D721Med (cell line): ENCODE data around the gene SLITRK2.

Experiments used
- DNase-seq: peaks from one replicate; pipeline ENCODE4 v3.0.0; 2011; ENCODE audit warnings: low spot score; ENCODE audit not compliant: insufficient read length
- FAIRE-seq: peaks from 2 replicates; lab custom pipeline; 2011; peaks lifted over from hg19 to GRCh38; lab: Jason Lieb, UNC
- TF ChIP-seq, protein P1 (sequence below): IDR thresholded peaks from 2 replicates; pipeline ENCODE4 v1.5.1; 2012; ENCODE audit warnings: mild to moderate bottlenecking, control low read depth; ENCODE audit not compliant: insufficient read depth; ENCODE audit errors: missing control alignments

The SLITRK2 gene

DNA sequence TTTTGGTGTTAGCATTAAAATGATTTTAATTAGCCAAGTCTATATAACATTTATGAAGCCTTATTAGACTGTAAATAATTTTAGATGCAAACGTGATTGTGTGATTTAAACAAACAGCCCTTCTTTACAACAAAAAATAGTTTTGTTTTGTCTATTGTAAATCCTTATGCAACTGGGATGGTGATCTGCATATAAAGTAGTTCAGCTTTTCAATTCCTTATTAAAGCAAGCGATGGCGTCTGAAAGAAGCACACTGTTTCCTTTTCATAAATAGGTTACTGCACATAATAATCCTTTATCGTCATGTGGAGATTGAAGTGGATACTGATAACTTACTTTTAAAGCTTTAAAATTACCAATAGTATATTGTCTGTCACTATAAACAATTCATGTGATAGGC is 8.8 kb downstream of the SLITRK2 start:
- FAIRE-seq (no peak), DNase-seq (no peak)
- TF ChIP-seq, protein P1, sequence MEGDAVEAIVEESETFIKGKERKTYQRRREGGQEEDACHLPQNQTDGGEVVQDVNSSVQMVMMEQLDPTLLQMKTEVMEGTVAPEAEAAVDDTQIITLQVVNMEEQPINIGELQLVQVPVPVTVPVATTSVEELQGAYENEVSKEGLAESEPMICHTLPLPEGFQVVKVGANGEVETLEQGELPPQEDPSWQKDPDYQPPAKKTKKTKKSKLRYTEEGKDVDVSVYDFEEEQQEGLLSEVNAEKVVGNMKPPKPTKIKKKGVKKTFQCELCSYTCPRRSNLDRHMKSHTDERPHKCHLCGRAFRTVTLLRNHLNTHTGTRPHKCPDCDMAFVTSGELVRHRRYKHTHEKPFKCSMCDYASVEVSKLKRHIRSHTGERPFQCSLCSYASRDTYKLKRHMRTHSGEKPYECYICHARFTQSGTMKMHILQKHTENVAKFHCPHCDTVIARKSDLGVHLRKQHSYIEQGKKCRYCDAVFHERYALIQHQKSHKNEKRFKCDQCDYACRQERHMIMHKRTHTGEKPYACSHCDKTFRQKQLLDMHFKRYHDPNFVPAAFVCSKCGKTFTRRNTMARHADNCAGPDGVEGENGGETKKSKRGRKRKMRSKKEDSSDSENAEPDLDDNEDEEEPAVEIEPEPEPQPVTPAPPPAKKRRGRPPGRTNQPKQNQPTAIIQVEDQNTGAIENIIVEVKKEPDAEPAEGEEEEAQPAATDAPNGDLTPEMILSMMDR: no peak

DNA sequence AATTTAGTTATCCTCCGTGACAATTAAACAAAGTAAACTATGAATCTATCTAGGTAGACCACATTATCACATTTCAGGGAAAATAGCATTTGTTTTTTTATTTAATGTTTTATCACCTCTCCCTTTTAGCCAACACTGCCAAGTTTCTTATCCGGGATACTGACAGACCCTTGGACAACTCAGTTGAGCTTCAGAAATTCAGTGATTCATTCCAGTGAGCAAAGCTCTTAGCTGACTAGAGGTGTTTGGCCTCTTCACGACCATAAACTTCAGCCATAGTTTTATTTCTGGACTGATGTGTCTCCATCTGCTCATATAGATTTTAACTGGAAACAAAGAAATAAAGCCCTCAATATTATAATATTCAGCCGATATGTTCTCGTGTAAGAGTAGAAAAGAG is 15.2 kb downstream of the SLITRK2 start:
- DNase-seq (no peak), FAIRE-seq (no peak)
- TF ChIP-seq, protein P1: no peak

DNA sequence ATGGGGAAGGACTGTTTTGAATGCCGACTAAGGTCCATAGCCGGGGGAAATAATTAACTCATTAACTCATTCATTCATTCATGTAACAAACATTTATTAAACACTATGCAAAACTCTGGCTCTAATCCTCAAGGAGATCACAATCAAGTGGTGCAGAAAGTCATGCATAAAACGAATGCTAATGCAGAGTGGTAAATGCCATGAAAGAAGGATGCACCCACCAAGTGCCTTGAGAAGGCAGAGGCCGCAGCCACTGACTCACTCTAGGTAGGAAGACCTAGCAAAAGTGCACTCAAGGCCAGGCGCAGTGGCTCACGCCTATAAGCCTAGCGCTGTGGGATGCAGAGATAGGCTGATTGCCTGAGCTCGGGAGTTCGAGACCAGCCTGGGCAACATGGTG is 22.9 kb downstream of the SLITRK2 start:
- DNase-seq (no peak), FAIRE-seq (no peak)
- TF ChIP-seq, protein P1: no peak

DNA sequence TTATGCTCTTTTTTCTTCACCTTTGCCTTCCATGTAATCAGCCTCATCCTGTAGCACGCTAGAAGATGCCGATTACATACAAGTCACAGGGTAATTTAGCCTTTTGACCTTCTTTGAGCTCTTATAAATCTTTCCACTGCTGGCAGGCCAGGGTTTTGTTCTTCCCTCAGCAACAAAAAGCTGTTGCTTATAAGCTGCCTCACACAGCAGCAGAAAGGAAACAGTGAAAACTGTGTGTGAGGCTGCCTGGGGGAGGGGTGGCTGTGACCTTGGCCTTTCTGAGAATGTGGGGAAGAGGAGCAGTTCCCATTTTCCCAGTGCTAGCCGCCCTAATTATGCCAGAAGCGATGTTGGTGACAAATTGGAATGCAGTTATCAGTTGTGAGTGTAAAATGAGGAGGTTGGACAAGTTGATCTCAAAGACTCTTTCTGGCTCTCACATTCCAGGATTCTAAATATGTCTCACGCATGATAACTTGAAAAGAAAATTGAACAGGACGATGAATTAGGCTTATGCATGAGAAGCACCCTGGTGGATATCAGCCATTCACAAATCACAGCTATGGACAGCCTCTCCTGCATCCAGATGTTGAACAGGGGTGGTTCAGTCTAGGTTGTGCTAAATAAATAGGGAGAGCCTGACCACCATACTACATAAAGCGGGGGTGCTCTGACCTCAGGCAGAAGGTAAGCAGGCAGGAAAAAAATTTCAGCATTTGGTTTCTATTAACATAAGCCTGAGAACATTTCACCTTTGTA is 25.7 kb downstream of the SLITRK2 start:
- FAIRE-seq (no peak), DNase-seq (no peak)
- TF ChIP-seq, protein P1: no peak

DNA sequence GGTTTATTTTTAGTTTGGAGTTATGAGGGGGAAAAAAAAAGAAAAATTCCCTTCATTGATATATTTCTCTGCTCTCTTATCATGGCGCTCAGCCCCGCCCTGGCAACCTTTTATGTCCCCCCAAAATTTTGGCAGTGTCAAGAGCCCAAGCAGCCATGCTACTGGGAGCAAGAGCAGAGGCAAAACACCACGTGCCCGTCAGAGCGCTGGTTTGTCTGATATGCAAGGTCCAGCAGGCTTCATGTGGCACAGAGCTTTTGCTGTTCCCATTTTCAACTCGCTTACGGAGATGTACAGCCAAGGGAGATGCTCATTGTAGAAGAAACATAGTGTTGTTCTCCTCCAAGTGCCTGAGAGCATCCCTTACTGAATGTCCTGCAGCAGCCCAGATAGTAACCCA is 27.3 kb downstream of the SLITRK2 start:
- FAIRE-seq: no peak

DNA sequence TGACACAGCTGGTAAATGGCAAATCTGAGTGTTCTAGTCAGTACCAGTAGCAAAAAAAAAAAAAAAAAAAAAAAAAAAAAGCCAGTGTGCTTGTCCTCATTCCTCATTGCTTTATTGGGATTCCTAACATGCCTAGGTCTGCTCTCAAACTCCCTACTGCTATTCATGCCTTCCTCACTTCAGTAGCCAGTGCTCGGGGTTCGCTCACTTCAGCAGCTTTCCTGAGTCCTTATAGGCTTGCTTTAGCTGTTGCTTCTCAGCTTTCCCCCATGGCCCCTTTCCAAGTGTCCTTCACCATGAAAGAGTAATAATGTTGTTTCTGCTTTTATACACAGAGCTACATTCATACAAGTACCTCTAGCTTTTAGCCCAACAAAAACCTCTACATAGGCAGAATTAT is 30.8 kb downstream of the SLITRK2 start:
- FAIRE-seq: no peak
- TF ChIP-seq, protein P1: no peak

More for the DNA sequence above, 27.3 kb downstream of the SLITRK2 start:
- no peak for DNase-seq
- TF ChIP-seq, protein P1: no peak

DNA sequence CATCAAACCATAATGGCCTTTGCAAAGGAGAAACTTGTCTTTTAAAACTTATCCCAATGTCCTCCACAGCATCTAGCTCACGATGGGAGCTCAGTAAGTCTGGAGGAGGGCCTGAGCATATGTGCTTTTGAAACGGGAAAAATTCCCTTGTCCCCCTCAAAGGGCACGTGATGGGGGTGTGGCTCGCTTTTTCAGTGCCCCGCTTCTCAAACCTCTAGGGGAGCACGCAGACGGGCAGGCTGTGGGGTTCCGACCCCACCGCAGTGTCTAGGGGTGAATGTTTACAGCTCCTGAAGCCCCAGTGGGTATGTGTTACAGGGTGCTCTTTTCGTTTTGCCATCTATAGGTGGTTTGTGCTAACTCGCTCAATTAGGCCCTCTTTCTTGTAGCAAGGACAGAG is 31.2 kb downstream of the SLITRK2 start:
- TF ChIP-seq, protein P1: no peak
- FAIRE-seq (no peak), DNase-seq (no peak)

More for the DNA sequence above, 30.8 kb downstream of the SLITRK2 start:
- no peak for DNase-seq
